GM23338 (cell line): ENCODE data around the gene BBOX1. TPM values are rescaled to one million over a fixed set of nuclear protein-coding genes. Genes with fewer than 3 reads are reported as not detected.

Experiments
- ATAC-seq: fragments of 200-7000 bp; cut with Tn5 transposase; 3 replicates; pipeline ENCODE4 v1.9.1; 2020
- DNase-seq: peaks from one replicate; pipeline ENCODE4 v3.0.0-alpha.2; 2015; ENCODE audit warnings: low spot score
- H2AFZ ChIP-seq: fragments of 200-600 bp; sonication (generic); 2 replicates; pipeline ENCODE4 v1.8.0; 2016; ENCODE audit warnings: antibody characterized with exemption, mild to moderate bottlenecking, moderate library complexity
- H3F3A ChIP-seq: fragments of 200-600 bp; sonication (generic); replicated peaks from 2 replicates; pipeline ENCODE4 v1.8.0; 2017; ENCODE audit warnings: antibody characterized with exemption, mixed run types, low read depth
- H3K27ac ChIP-seq: fragments of 200-600 bp; sonication (generic); 2 replicates; pipeline ENCODE4 v1.6.1; 2016; ENCODE audit warnings: low read depth
- H3K27me3 ChIP-seq: fragments of 200-600 bp; sonication (generic); 2 replicates; pipeline ENCODE4 v1.8.0; 2016; ENCODE audit warnings: mild to moderate bottlenecking, mixed run types, moderate library complexity; ENCODE audit not compliant: insufficient read depth
- H3K36me3 ChIP-seq: fragments of 200-600 bp; sonication (generic); 2 replicates; pipeline ENCODE4 v1.8.0; 2016; ENCODE audit warnings: mild to moderate bottlenecking; ENCODE audit not compliant: insufficient read depth
- H3K4me1 ChIP-seq: fragments of 200-600 bp; sonication (generic); 2 replicates; pipeline ENCODE4 v1.8.0; 2016; ENCODE audit warnings: mild to moderate bottlenecking, moderate library complexity; ENCODE audit not compliant: insufficient read depth
- H3K4me2 ChIP-seq: fragments of 200-600 bp; sonication (generic); 2 replicates; pipeline ENCODE4 v1.7.1; 2017; ENCODE audit warnings: mixed run types
- H3K4me3 ChIP-seq: fragments of 200-600 bp; sonication (generic); 2 replicates; pipeline ENCODE4 v1.6.1; 2016; ENCODE audit warnings: mixed run types
- H3K79me2 ChIP-seq: fragments of 200-600 bp; sonication (generic); replicated peaks from 2 replicates; pipeline ENCODE4 v1.8.0; 2017; ENCODE audit warnings: mild to moderate bottlenecking; ENCODE audit not compliant: insufficient read depth
- H3K9me2 ChIP-seq: fragments of 200-600 bp; sonication (generic); 2 replicates; pipeline ENCODE4 v1.8.0; 2017; ENCODE audit not compliant: insufficient read depth
- H4K20me1 ChIP-seq: fragments of 200-600 bp; sonication (generic); replicated peaks from 2 replicates; pipeline ENCODE4 v1.8.0; 2017; ENCODE audit warnings: mild to moderate bottlenecking; ENCODE audit not compliant: insufficient read depth
- H3K27ac Mint-ChIP-seq: 2 replicates; pipeline ENCODE4 v1.8.0; 2020; ENCODE audit warnings: inconsistent platforms, mild to moderate bottlenecking, moderate library complexity, mixed read lengths
- H3K27me3 Mint-ChIP-seq: 3 replicates; pipeline ENCODE4 v1.8.0; 2022; ENCODE audit warnings: low read depth, mild to moderate bottlenecking, moderate library complexity, mixed read lengths, inconsistent platforms; ENCODE audit not compliant: insufficient read depth, poor library complexity
- H3K36me3 Mint-ChIP-seq: 3 replicates; pipeline ENCODE4 v1.8.0; 2021; ENCODE audit warnings: low read depth, mild to moderate bottlenecking, inconsistent platforms, moderate library complexity, mixed read lengths
- H3K4me1 Mint-ChIP-seq: 3 replicates; pipeline ENCODE4 v1.8.0; 2020; ENCODE audit warnings: mild to moderate bottlenecking, inconsistent platforms, mixed read lengths
- H3K4me3 Mint-ChIP-seq: 3 replicates; pipeline ENCODE4 v1.8.0; 2021; ENCODE audit warnings: moderate library complexity, mild to moderate bottlenecking, inconsistent platforms, mixed read lengths
- H3K9me3 Mint-ChIP-seq: 3 replicates; pipeline ENCODE4 v1.8.0; 2020; ENCODE audit warnings: moderate library complexity, mild to moderate bottlenecking, inconsistent platforms, mixed read lengths
- CREB1 ChIP-seq: fragments of 250-450 bp; sonication (Bioruptor Pico); IDR thresholded peaks from 2 replicates; pipeline ENCODE4 v1.5.0; 2020; ENCODE audit warnings: low read depth, mild to moderate bottlenecking, moderate library complexity
- CTCF ChIP-seq, 2 experiments: fragments of 200-600 bp in 1 of 2; sonication (generic) in 1 of 2; conservative IDR thresholded peaks; 2 replicates each; pipeline versions ENCODE4 v1.5.1 to v1.6.1; 2016 to 2017; ENCODE audit warnings: antibody characterized with exemption in 2 of 2, low read depth in 2 of 2, mild to moderate bottlenecking in 2 of 2, moderate library complexity in 1 of 2
- ETS1 ChIP-seq: IDR thresholded peaks from 2 replicates; pipeline ENCODE4 v1.6.1; 2016; ENCODE audit warnings: antibody characterized with exemption
- EZH2phosphoT487 ChIP-seq: fragments of 200-600 bp; sonication (generic); IDR thresholded peaks from one replicate; pipeline ENCODE4 v1.8.1; 2018; ENCODE audit warnings: antibody characterized with exemption; ENCODE audit not compliant: unreplicated experiment
- JUNB ChIP-seq: IDR thresholded peaks from one replicate; pipeline ENCODE4 v1.6.1; 2016; ENCODE audit warnings: antibody characterized with exemption; ENCODE audit not compliant: unreplicated experiment
- REST ChIP-seq: IDR thresholded peaks from one replicate; pipeline ENCODE4 v1.6.1; 2018; ENCODE audit warnings: antibody characterized with exemption; ENCODE audit not compliant: unreplicated experiment
- ZNF114 ChIP-seq: fragments of 250-450 bp; sonication (Bioruptor Pico); IDR thresholded peaks from 2 replicates; pipeline ENCODE4 v1.5.0; 2020; ENCODE audit warnings: mild to moderate bottlenecking, moderate library complexity
- ZNF331 ChIP-seq: fragments of 250-450 bp; sonication (Bioruptor Pico); IDR thresholded peaks from 2 replicates; pipeline ENCODE4 v1.5.0; 2020; ENCODE audit warnings: low read depth, mild to moderate bottlenecking, moderate library complexity
- ZNF462 ChIP-seq: fragments of 250-450 bp; sonication (Bioruptor Pico); IDR thresholded peaks from 2 replicates; pipeline ENCODE4 v1.5.0; 2020; ENCODE audit warnings: mild to moderate bottlenecking, moderate library complexity
- polyA plus RNA-seq: library from polyadenylated mRNA; unstranded; fragments of >200 nt; fragmentation: Nextera tagmentation; extraction: Ambion mirVana; gene quantifications from 2 replicates; pipeline ENCODE4 v1.2.1, GENCODE V29; 2016
- total RNA-seq: library from RNA; depleted of rRNA; stranded (reverse); fragments of >200 nt; shearing (Covaris generic); gene quantifications from 2 replicates; pipeline ENCODE4 v1.2.3, GENCODE V29; 2014

The BBOX1 gene
- total and polyA plus RNA-seq, 2 experiments from 2014 or later = not detected

- H3K4me2 ChIP-seq = no peak overlapping the region
- no peak overlapping the region; the same call in 1 of the 2 replicates for H2AFZ ChIP-seq
- peaks cover 18% of the 10 kb centered on the region for H3K36me3 Mint-ChIP-seq
Measured at GRCh38 chr11:27159335-27159679, 118.7 kb downstream of the BBOX1 start.

More at GRCh38 chr11:27159335-27159679, 118.7 kb downstream of the BBOX1 start:
- Histone ChIP-seq H4K20me1 (no peaks in the 10 kb centered on the region), H3K27ac (no peak overlapping the region), H3K9me2 (no peaks in the 10 kb centered on the region), H3K36me3 (no peaks in the 10 kb centered on the region; the same call in 1 of the 2 replicates), H3K79me2 (no peaks in the 10 kb centered on the region), H3K27me3 (no peaks in the 10 kb centered on the region), H3K4me3 (no peak overlapping the region), H3F3A (no peaks in the 10 kb centered on the region), H3K4me1 (no peaks in the 10 kb centered on the region)
- Mint-ChIP-seq H3K9me3 (peaks cover 20% of the 10 kb centered on the region; the same call in 2 of the 3 replicates), H3K27me3 (no peaks in the 10 kb centered on the region), H3K4me3 (no peak overlapping the region), H3K4me1 (no peaks in the 10 kb centered on the region), H3K27ac (no peak overlapping the region)
- no peak for DNase-seq
- TF ChIP-seq ZNF114 (no peak), CTCF (conservative IDR thresholded peaks at IDR 0.05; ENCODE audit: low read depth in 2 of 2) (no peak), REST (no peak), ZNF462 (CRISPR knock-in tag) (no peak), JUNB (no peak), CREB1 (CRISPR knock-in tag) (no peak), ETS1 (no peak), EZH2phosphoT487 (no peak), ZNF331 (CRISPR knock-in tag) (no peak)
- no peak for ATAC-seq
